Natural killer cell (primary cell): Measurements from ENCODE around the gene BCAS3. TPM values are rescaled to one million over a fixed set of nuclear protein-coding genes. Genes with fewer than 3 reads are reported as not detected.
A peak's percentile ranks its signal among the peaks of the same experiment; 100 is the strongest.

Source experiments
- ATAC-seq, 3 donors: fragments of 150-1000 bp in 2 of 3; fragments of 200-7000 bp in 1 of 3; cut with Tn5 transposase; 1 replicate in 1 of 3; 2 replicates in 2 of 3; pipeline ENCODE4 v1.10.0; 2021; ENCODE audit warnings: mild to moderate bottlenecking in 2 of 3, moderate library complexity in 2 of 3
- DNase-seq, 2 donors: peaks; one replicate each; pipeline versions ENCODE4 v3.0.0 to v3.0.0-alpha.2; 2013 to 2021; ENCODE audit warnings: mixed read lengths in 1 of 2
- H3K27ac ChIP-seq: one replicate; pipeline ENCODE4 v1.5.1; 2013; ENCODE audit warnings: mild to moderate bottlenecking, low read length
- H3K27me3 ChIP-seq: one replicate; pipeline ENCODE4 v1.6.1; 2013; ENCODE audit warnings: low read length; ENCODE audit not compliant: control insufficient read depth, insufficient read depth
- H3K36me3 ChIP-seq: one replicate; pipeline ENCODE4 v1.6.1; 2013; ENCODE audit warnings: low read length; ENCODE audit not compliant: control insufficient read depth, insufficient read depth
- H3K4me1 ChIP-seq: one replicate; pipeline ENCODE4 v1.6.1; 2013; ENCODE audit warnings: low read length; ENCODE audit not compliant: control insufficient read depth, insufficient read depth
- H3K4me3 ChIP-seq: one replicate; pipeline ENCODE4 v1.5.1; 2013; ENCODE audit warnings: low read length
- H3K9me3 ChIP-seq: one replicate; pipeline ENCODE4 v1.6.1; 2013; ENCODE audit warnings: low read length; ENCODE audit not compliant: control insufficient read depth, insufficient read depth
- H3K27ac Mint-ChIP-seq, 2 donors: one replicate each; pipeline ENCODE4 v1.8.0; 2022; ENCODE audit warnings: mild to moderate bottlenecking in 2 of 2, mixed read lengths in 2 of 2, moderate library complexity in 1 of 2
- H3K27me3 Mint-ChIP-seq, 2 donors: one replicate each; pipeline ENCODE4 v1.8.0; 2022; ENCODE audit warnings: low read depth in 2 of 2, mixed read lengths in 2 of 2
- H3K36me3 Mint-ChIP-seq: one replicate; pipeline ENCODE4 v1.8.0; 2022; ENCODE audit warnings: mixed read lengths
- H3K4me1 Mint-ChIP-seq, 2 donors: one replicate each; pipeline ENCODE4 v1.8.0; 2022; ENCODE audit warnings: mixed read lengths in 2 of 2
- H3K4me3 Mint-ChIP-seq: one replicate; pipeline ENCODE4 v1.8.0; 2022; ENCODE audit warnings: mild to moderate bottlenecking, moderate library complexity, mixed read lengths
- H3K9me3 Mint-ChIP-seq, 2 donors: one replicate each; pipeline ENCODE4 v1.8.0; 2022; ENCODE audit warnings: mixed read lengths in 2 of 2
- WGBS: methylation state at CpG from one replicate; pipeline ENCODE4 v1.1.7; 2013; ENCODE audit warnings: missing lambda C conversion rate; ENCODE audit not compliant: insufficient coverage; 5-methylcytosine and 5-hydroxymethylcytosine counted together
- intact Hi-C: fragments of 100-400 bp; cut with micrococcal nuclease; formaldehyde crosslinking; loops from one replicate; pipeline ENCODE4 v1.14.2; 2022
- total RNA-seq, 4 donors: library from RNA; stranded (reverse); fragments of 120-200 nt in 1 of 4; gene quantifications; one replicate each; pipeline versions ENCODE4 v1.2.3 to v1.2.4, GENCODE V29; 2013 to 2022
- TF ChIP-seq, protein P1 (sequence below): fragments of 200-600 bp; IDR thresholded peaks from one replicate; pipeline ENCODE4 v1.8.0; 2022; ENCODE audit warnings: antibody characterized with exemption

The BCAS3 gene
- total RNA-seq, 3 donors from 2014 or later (not counting 1 experiment from before 2014, with no cell fraction given), result 60.5 to 87.8 (median 72.0) TPM

DNA sequence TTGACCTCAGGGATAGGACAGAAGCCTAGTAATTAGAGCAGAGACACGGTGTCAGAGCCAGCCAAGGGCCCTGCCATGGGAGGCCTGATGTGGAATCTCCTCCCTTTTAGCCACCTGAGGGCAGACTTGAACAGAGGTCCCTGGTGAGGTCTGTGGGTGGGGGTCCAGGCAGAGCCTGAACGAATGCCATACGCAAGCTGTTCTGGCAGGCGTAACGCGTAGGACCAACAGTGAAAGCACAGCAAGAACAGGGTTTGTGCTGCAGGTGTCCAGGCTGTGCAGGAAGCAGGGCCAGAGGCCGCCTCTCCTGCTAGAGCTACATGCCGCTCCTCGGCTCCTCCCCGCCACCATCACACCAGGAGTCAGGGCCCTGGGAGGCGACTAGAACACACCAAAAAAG is 640.1 kb downstream of the BCAS3 start:
- ATAC-seq (no peak), DNase-seq (no peak)
- no peak overlapping the region for H3K27ac ChIP-seq
- Mint-ChIP-seq H3K27ac (no peak overlapping the region), H3K9me3 (no peaks in the 10 kb centered on the region), H3K4me1 (peaks cover 0 to 5% of the 10 kb centered on the region in 2 donors), H3K4me3 (no peak overlapping the region), H3K27me3 (no peaks in the 10 kb centered on the region), H3K36me3 (no peaks in the 10 kb centered on the region)
- WGBS, result 99% methylated on average over 11 of the region's 11 CpGs
- no peak overlapping the region for H3K4me3 ChIP-seq
- no peaks in the 10 kb centered on the region for H3K4me1 ChIP-seq
- no peaks in the 10 kb centered on the region for H3K9me3 ChIP-seq
- no peaks in the 10 kb centered on the region for H3K27me3 ChIP-seq
- H3K36me3 ChIP-seq, result no peaks in the 10 kb centered on the region
- TF ChIP-seq, protein P1, sequence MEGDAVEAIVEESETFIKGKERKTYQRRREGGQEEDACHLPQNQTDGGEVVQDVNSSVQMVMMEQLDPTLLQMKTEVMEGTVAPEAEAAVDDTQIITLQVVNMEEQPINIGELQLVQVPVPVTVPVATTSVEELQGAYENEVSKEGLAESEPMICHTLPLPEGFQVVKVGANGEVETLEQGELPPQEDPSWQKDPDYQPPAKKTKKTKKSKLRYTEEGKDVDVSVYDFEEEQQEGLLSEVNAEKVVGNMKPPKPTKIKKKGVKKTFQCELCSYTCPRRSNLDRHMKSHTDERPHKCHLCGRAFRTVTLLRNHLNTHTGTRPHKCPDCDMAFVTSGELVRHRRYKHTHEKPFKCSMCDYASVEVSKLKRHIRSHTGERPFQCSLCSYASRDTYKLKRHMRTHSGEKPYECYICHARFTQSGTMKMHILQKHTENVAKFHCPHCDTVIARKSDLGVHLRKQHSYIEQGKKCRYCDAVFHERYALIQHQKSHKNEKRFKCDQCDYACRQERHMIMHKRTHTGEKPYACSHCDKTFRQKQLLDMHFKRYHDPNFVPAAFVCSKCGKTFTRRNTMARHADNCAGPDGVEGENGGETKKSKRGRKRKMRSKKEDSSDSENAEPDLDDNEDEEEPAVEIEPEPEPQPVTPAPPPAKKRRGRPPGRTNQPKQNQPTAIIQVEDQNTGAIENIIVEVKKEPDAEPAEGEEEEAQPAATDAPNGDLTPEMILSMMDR, result no peak
- intact Hi-C loops, result no loop called here

DNA sequence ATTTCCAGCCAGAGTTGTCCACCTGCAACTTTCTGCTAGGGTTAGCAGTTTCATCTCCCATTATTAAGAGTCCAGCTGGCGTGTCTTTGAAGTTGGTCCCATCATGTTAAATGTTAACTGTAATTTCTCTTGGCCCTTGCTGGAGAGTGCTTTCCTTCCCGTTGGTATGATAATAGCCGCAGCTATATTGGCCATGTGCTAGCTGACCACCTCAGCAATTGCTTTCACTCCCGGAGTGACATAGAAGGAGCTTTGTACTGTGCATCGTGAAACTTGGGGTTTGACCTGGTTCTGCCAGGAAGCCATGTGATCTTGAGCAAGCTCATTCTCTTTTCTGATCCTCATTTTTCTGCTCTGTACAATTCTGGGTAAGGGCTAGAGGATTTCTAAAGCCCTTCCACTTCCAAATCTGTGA is 641.0 kb downstream of the BCAS3 start:
- Mint-ChIP-seq H3K27me3 (no peaks in the 10 kb centered on the region), H3K27ac (no peak overlapping the region), H3K36me3 (no peaks in the 10 kb centered on the region), H3K9me3 (no peaks in the 10 kb centered on the region), H3K4me3 (no peak overlapping the region), H3K4me1 (peaks cover 0 to 5% of the 10 kb centered on the region in 2 donors)
- Histone ChIP-seq H3K9me3 (no peaks in the 10 kb centered on the region), H3K27me3 (no peaks in the 10 kb centered on the region), H3K4me3 (no peak overlapping the region), H3K4me1 (no peaks in the 10 kb centered on the region), H3K27ac (no peak overlapping the region), H3K36me3 (no peaks in the 10 kb centered on the region)
- intact Hi-C loops, result no loop called here
- TF ChIP-seq, protein P1, result no peak
- ATAC-seq (no peak), DNase-seq (no peak)
- WGBS, result 71% methylated on average over 5 of the region's 5 CpGs

- TF ChIP-seq, protein P1, result no peak
- no peak overlapping the region for H3K27ac Mint-ChIP-seq
- no peak for DNase-seq
- Histone ChIP-seq H3K9me3 (no peaks in the 10 kb centered on the region), H3K27me3 (no peaks in the 10 kb centered on the region), H3K36me3 (no peaks in the 10 kb centered on the region), H3K4me3 (no peak overlapping the region), H3K4me1 (no peaks in the 10 kb centered on the region), H3K27ac (no peak overlapping the region)
- H3K4me1 Mint-ChIP-seq, result peaks cover 0 to 5% of the 10 kb centered on the region in 2 donors
- intact Hi-C loops, result no loop called here
- H3K9me3 Mint-ChIP-seq, result no peaks in the 10 kb centered on the region
- ATAC-seq, result no peak
- H3K36me3 Mint-ChIP-seq, result no peaks in the 10 kb centered on the region
- no peak overlapping the region for H3K4me3 Mint-ChIP-seq
- no peaks in the 10 kb centered on the region for H3K27me3 Mint-ChIP-seq
- WGBS, result 90% methylated on average over 6 of the region's 6 CpGs
These were observed 643.7 kb downstream of the BCAS3 start for GRCh38 chr17:61321344-61321743.

- Mint-ChIP-seq H3K36me3 (no peaks in the 10 kb centered on the region), H3K4me1 (peaks cover 0 to 5% of the 10 kb centered on the region in 2 donors), H3K27me3 (no peaks in the 10 kb centered on the region), H3K4me3 (no peak overlapping the region), H3K9me3 (no peaks in the 10 kb centered on the region), H3K27ac (peak overlapping the region in 1 of 2 donors; percentile 15)
- TF ChIP-seq, protein P1, result no peak
- ATAC-seq (no peak), DNase-seq (no peak)
- Histone ChIP-seq H3K9me3 (no peaks in the 10 kb centered on the region), H3K4me3 (no peak overlapping the region), H3K27ac (no peak overlapping the region), H3K27me3 (no peaks in the 10 kb centered on the region), H3K36me3 (no peaks in the 10 kb centered on the region), H3K4me1 (no peaks in the 10 kb centered on the region)
- 75% methylated on average over 4 of the region's 4 CpGs for WGBS
- intact Hi-C loops, result no loop called here
These were observed 644.8 kb downstream of the BCAS3 start for GRCh38 chr17:61322325-61323002.
